Head of caudate nucleus (tissue), 42 donors: Measurements from ENCODE around the gene ZNF524.

ENCODE experiments used
- DNase-seq, 42 donors: peaks; one replicate each; pipeline versions ENCODE4 v3.0.0 to v3.0.0-alpha.2; 2020 to 2021; ENCODE audit warnings: mixed read lengths in 7 of 42
- intact Hi-C: fragments of 100-400 bp; cut with DNase I; formaldehyde crosslinking; loops from one replicate; pipeline ENCODE4 v1.15.0; 2022

ZNF524 gene

GRCh38 chr19:55597501-55597921, 2.6 kb upstream of the ZNF524 start:
- intact Hi-C loops: no loop called here
- peak in 13 of 42 donors; percentile 14 to 63 (median 46) for DNase-seq

- DNase-seq: peak in 8 of 42 donors; percentile 14 to 63 (median 36)
- intact Hi-C loops: loop anchor here (2.0 kb wide), 1 partner anchor 81 kb away; no protein-coding TSS in a partner anchor
Observed at GRCh38 chr19:55598034-55598433, 2.1 kb upstream of the ZNF524 start.

GRCh38 chr19:55598719-55599467, 1.2 kb upstream of the ZNF524 start:
- intact Hi-C loops: loop anchor here (2.0 kb wide), 1 partner anchor 82 kb away; no protein-coding TSS in a partner anchor
- peak; percentile 85 to 97 (median 93) for DNase-seq

- intact Hi-C loops: loop anchor here (2.0 kb wide), 1 partner anchor 83 kb away; no protein-coding TSS in a partner anchor
- peak; percentile 96 to 99 (median 98) for DNase-seq
Observed at GRCh38 chr19:55599468-55599841, 633 bp upstream of the ZNF524 start, which contains the start of gene FIZ1. TSS of gene FIZ1 (minus strand) at chr19:55599517. CDS start at chr19:55597865, 1,652 bp downstream.

- intact Hi-C loops: no loop called here
- DNase-seq: no peak
Observed at GRCh38 chr19:55600662-55601028, 557 bp downstream of the ZNF524 start.

GRCh38 chr19:55601084-55601483, 996 bp downstream of the ZNF524 start:
- intact Hi-C loops: no loop called here
- peak in 1 of 42 donors; percentile 18 for DNase-seq

GRCh38 chr19:55602104-55603001, 2.3 kb downstream of the ZNF524 start:
- intact Hi-C loops: no loop called here

GRCh38 chr19:55603115-55603514, 3.0 kb downstream of the ZNF524 start:
- intact Hi-C loops: no loop called here
- DNase-seq: no peak

More at GRCh38 chr19:55602104-55603001, 2.3 kb downstream of the ZNF524 start:
- no peak for DNase-seq

- intact Hi-C loops: no loop called here
- DNase-seq: no peak
Observed at GRCh38 chr19:55603581-55604292, 3.6 kb downstream of the ZNF524 start.

GRCh38 chr19:55605207-55605636, 5.1 kb downstream of the ZNF524 start:
- peak; percentile 90 to 99 (median 96) for DNase-seq
- intact Hi-C loops: no loop called here

- intact Hi-C loops: no loop called here
- peak; percentile 43 to 92 (median 78) for DNase-seq
Observed at GRCh38 chr19:55605637-55606470, 5.8 kb downstream of the ZNF524 start, which contains the start of gene ZNF865. TSS of gene ZNF865 (plus strand) at chr19:55605647. CDS start at chr19:55613619, 7,972 bp downstream.

GRCh38 chr19:55606471-55606787, 6.3 kb downstream of the ZNF524 start:
- intact Hi-C loops: no loop called here
- DNase-seq: no peak

GRCh38 chr19:55606817-55607216, 6.7 kb downstream of the ZNF524 start:
- DNase-seq: no peak
- intact Hi-C loops: no loop called here

GRCh38 chr19:55609326-55609725, 9.2 kb downstream of the ZNF524 start:
- intact Hi-C loops: no loop called here

GRCh38 chr19:55611300-55611982, 11.4 kb downstream of the ZNF524 start:
- no peak for DNase-seq
- intact Hi-C loops: no loop called here

More at GRCh38 chr19:55609326-55609725, 9.2 kb downstream of the ZNF524 start:
- no peak for DNase-seq

- DNase-seq: no peak
- intact Hi-C loops: no loop called here
Observed at GRCh38 chr19:55611983-55612645, 12.0 kb downstream of the ZNF524 start.

GRCh38 chr19:55613396-55613795, 13.3 kb downstream of the ZNF524 start:
- DNase-seq: no peak
- intact Hi-C loops: no loop called here
